Measurements from ENCODE around the gene MAST3. TPM values are rescaled to one million over a fixed set of nuclear protein-coding genes. Genes with fewer than 3 reads are reported as not detected.

Gene MAST3
- total and polyA plus RNA-seq, 2 of the 8 experiments (the other 6 are each of a cell fraction or from before 2014, with no cell fraction given): 3.4 to 9.0 TPM

GRCh38 chr19:18194554-18195238, 97.1 kb downstream of the MAST3 start:
- Histone ChIP-seq H3K9ac (replicated peaks in 1 of 4; ENCODE audit: extremely low read depth in 1 of 4, low read depth in 3 of 4, low read length in 3 of 4) (no peak overlapping the region), H2BK20ac (ENCODE audit: low read length) (no peak overlapping the region), H2BK5ac (ENCODE audit: low read depth, low read length) (no peak overlapping the region), H3K9me3 (ENCODE audit: insufficient read depth in 2 of 2, low read depth in 1 of 2, low read length in 1 of 2) (no peaks in the 10 kb centered on the region), H2BK15ac (ENCODE audit: low read length) (no peak overlapping the region), H3K23me2 (ENCODE audit: low read depth, low read length) (peaks cover 10% of the 10 kb centered on the region), H4K8ac (ENCODE audit: extremely low read depth, insufficient read depth, low read length) (peak overlapping the region; percentile 58; the same call in 1 of the 2 replicates), H2AFZ (ENCODE audit: low read length) (no peak overlapping the region), H2BK120ac (replicated peaks; ENCODE audit: low read depth, low read length) (no peak overlapping the region), H4K20me1 (replicated peaks in 1 of 2; ENCODE audit: control insufficient read depth in 1 of 2, insufficient read depth in 2 of 2, low read length in 2 of 2) (peaks cover 3 to 22% of the 10 kb centered on the region in 2 experiments), H3K4ac (replicated peaks; ENCODE audit: insufficient read length, low read depth, low read length) (no peak overlapping the region), H3K14ac (ENCODE audit: insufficient read length) (no peak overlapping the region), H4K5ac (ENCODE audit: insufficient read length, low read depth, low read length) (no peak overlapping the region), H3K27me3 (replicated peaks in 1 of 4; ENCODE audit: control insufficient read depth in 3 of 4, extremely low read depth in 1 of 4, insufficient read depth in 3 of 4, low read length in 3 of 4) (no peaks in the 10 kb centered on the region), H3K23ac (ENCODE audit: insufficient read length) (no peak overlapping the region), H3K4me2 (ENCODE audit: insufficient read depth in 1 of 2, low read depth in 2 of 2, low read length in 2 of 2) (peak overlapping the region; percentile 93 to 94), H2AK5ac (ENCODE audit: low read depth, low read length) (no peak overlapping the region), H3K18ac (ENCODE audit: extremely low read depth, low read length) (no peak overlapping the region), H3K79me2 (ENCODE audit: control insufficient read depth in 1 of 2, insufficient read depth in 2 of 2, low read length in 2 of 2) (peaks cover 0 to 4% of the 10 kb centered on the region in 2 experiments; a peak in 1 of 4 replicates), H4K91ac (replicated peaks; ENCODE audit: insufficient read length, low read length) (no peak overlapping the region), H2BK12ac (ENCODE audit: low read depth, low read length) (no peak overlapping the region), H3K79me1 (ENCODE audit: low read depth, low read length) (peaks cover 6% of the 10 kb centered on the region; the same call in 1 of the 2 replicates), H3K4me1 (replicated peaks in 1 of 4; ENCODE audit: control insufficient read depth in 3 of 4, insufficient read depth in 4 of 4, low read length in 3 of 4) (peaks cover 5 to 12% (median 8%) of the 10 kb centered on the region in 4 experiments), H3K36me3 (ENCODE audit: control insufficient read depth in 2 of 4, insufficient read depth in 4 of 4, low read length in 3 of 4) (peaks cover 9 to 26% (median 10%) of the 10 kb centered on the region in 4 experiments; a peak in 6 of 8 replicates), H3K4me3 (ENCODE audit: extremely low read depth in 1 of 4, insufficient read depth in 2 of 4, low read depth in 3 of 4, low read length in 4 of 4) (peak overlapping the region in 3 of 4 experiments; percentile 85 to 96 (median 93); a peak in 5 of 8 replicates), H3K56ac (replicated peaks; ENCODE audit: insufficient read length, low read depth, low read length) (no peak overlapping the region), H3K27ac (ENCODE audit: low read depth, low read length) (no peak overlapping the region)
- DNase-seq (ENCODE audit: low read depth in 1 of 2, low spot score in 2 of 2) (peak in 1 of 2 experiments; percentile 76), FAIRE-seq (no peak)
- CTCF ChIA-PET (ENCODE audit: partially characterized antibody): interaction anchor here (0.5 to 2.3 kb wide), 12 partner anchors 10 to 631 kb away, joined by 3 to 12 read pairs (median 4); a partner anchor contains a TSS
- WGBS, 2 experiments (ENCODE audit: extremely low coverage in 1 of 2, insufficient coverage in 1 of 2, insufficient read length in 1 of 2, insufficient replicate concordance in 2 of 2, low coverage in 1 of 2, low lambda C conversion rate in 2 of 2, missing lambda C conversion rate in 1 of 2): 63% methylated on average over 20 of the region's 27 CpGs; no CpG with 5 or more reads in 1 of the 2 experiments
- POLR2A ChIA-PET (ENCODE audit: partially characterized antibody): interaction anchor here (0.9 to 5.8 kb wide), 9 partner anchors 9 to 527 kb away, joined by 3 to 38 read pairs (median 4); partner anchors contain the start of genes IFI30, JUND and RAB3A
- no peak for TF ChIP-seq CTBP2 (IDR thresholded peaks at IDR 0.05; ENCODE audit: borderline replicate concordance, insufficient read depth, insufficient read length, low read length)

All from H1 (cell line).